Mucosa of rectum (tissue), 2 donors: ENCODE measurements around the gene IGLON5.

Experiments
- H3K27ac ChIP-seq, 2 donors: one replicate each; pipeline ENCODE4 v1.7.0; 2013; ENCODE audit warnings: inconsistent platforms in 2 of 2, low read depth in 2 of 2, low read length in 2 of 2
- H3K27me3 ChIP-seq, 2 donors: one replicate each; pipeline ENCODE4 v1.7.0; 2013; ENCODE audit warnings: low read length in 2 of 2; ENCODE audit not compliant: control insufficient read depth in 2 of 2, insufficient read depth in 2 of 2
- H3K36me3 ChIP-seq, 2 donors: one replicate each; pipeline ENCODE4 v1.7.0; 2013; ENCODE audit warnings: low read length in 2 of 2; ENCODE audit not compliant: control insufficient read depth in 2 of 2, insufficient read depth in 2 of 2
- H3K4me1 ChIP-seq, 2 donors: one replicate each; pipeline ENCODE4 v1.7.0; 2013; ENCODE audit warnings: low read length in 2 of 2, mild to moderate bottlenecking in 1 of 2; ENCODE audit not compliant: control insufficient read depth in 2 of 2, insufficient read depth in 2 of 2
- H3K4me3 ChIP-seq, 2 donors: one replicate each; pipeline ENCODE4 v1.7.0; 2013; ENCODE audit warnings: low read length in 2 of 2
- H3K9ac ChIP-seq, 2 donors: one replicate each; pipeline ENCODE4 v1.7.0; 2013; ENCODE audit warnings: low read length in 2 of 2, low read depth in 1 of 2, mild to moderate bottlenecking in 1 of 2
- H3K9me3 ChIP-seq, 2 donors: one replicate each; pipeline ENCODE4 v1.7.0; 2013; ENCODE audit warnings: low read length in 2 of 2; ENCODE audit not compliant: control insufficient read depth in 2 of 2
- donor health status: healthy.
- donor health status: Normal muscosa, but diverticular disease.

The IGLON5 gene

GRCh38 chr19:51317968-51318367 lies 6.5 kb downstream of the IGLON5 start:
- Histone ChIP-seq H3K27ac (no peak overlapping the region), H3K4me3 (no peak overlapping the region), H3K9ac (no peak overlapping the region), H3K36me3 (no peaks in the 10 kb centered on the region), H3K4me1 (no peaks in the 10 kb centered on the region), H3K27me3 (peaks cover 3 to 5% of the 10 kb centered on the region in 2 donors), H3K9me3 (no peaks in the 10 kb centered on the region)

GRCh38 chr19:51318687-51319648 lies 7.5 kb downstream of the IGLON5 start:
- Histone ChIP-seq H3K4me1 (no peaks in the 10 kb centered on the region), H3K27ac (no peak overlapping the region), H3K9ac (no peak overlapping the region), H3K36me3 (no peaks in the 10 kb centered on the region), H3K27me3 (peaks cover 0 to 2% of the 10 kb centered on the region in 2 donors), H3K4me3 (no peak overlapping the region), H3K9me3 (no peaks in the 10 kb centered on the region)

- Histone ChIP-seq H3K4me1 (no peaks in the 10 kb centered on the region), H3K9me3 (no peaks in the 10 kb centered on the region), H3K27me3 (peaks cover 0 to 2% of the 10 kb centered on the region in 2 donors), H3K4me3 (no peak overlapping the region), H3K27ac (no peak overlapping the region), H3K9ac (no peak overlapping the region), H3K36me3 (no peaks in the 10 kb centered on the region)
Observed at GRCh38 chr19:51319649-51320279, 8.3 kb downstream of the IGLON5 start.

GRCh38 chr19:51320280-51320657 lies 8.8 kb downstream of the IGLON5 start:
- no peak overlapping the region for H3K27ac ChIP-seq
- no peaks in the 10 kb centered on the region for H3K4me1 ChIP-seq
- no peaks in the 10 kb centered on the region for H3K9me3 ChIP-seq
- H3K27me3 ChIP-seq: no peaks in the 10 kb centered on the region
- no peak overlapping the region for H3K4me3 ChIP-seq
- H3K36me3 ChIP-seq: no peaks in the 10 kb centered on the region
- H3K9ac ChIP-seq: no peak overlapping the region

- no peaks in the 10 kb centered on the region for H3K9me3 ChIP-seq
- H3K4me3 ChIP-seq: no peak overlapping the region
- no peak overlapping the region for H3K27ac ChIP-seq
- H3K27me3 ChIP-seq: peaks cover 0 to 1% of the 10 kb centered on the region in 2 donors
- no peaks in the 10 kb centered on the region for H3K36me3 ChIP-seq
- no peak overlapping the region for H3K9ac ChIP-seq
- H3K4me1 ChIP-seq: no peaks in the 10 kb centered on the region
Observed at GRCh38 chr19:51321799-51322198, 10.4 kb downstream of the IGLON5 start.

GRCh38 chr19:51323481-51324166 lies 12.2 kb downstream of the IGLON5 start:
- Histone ChIP-seq H3K9ac (no peak overlapping the region), H3K27ac (no peak overlapping the region), H3K4me3 (no peak overlapping the region), H3K36me3 (no peaks in the 10 kb centered on the region), H3K27me3 (peaks cover 6% of the 10 kb centered on the region in 2 donors), H3K9me3 (no peaks in the 10 kb centered on the region), H3K4me1 (peaks cover 0 to 4% of the 10 kb centered on the region in 2 donors)

GRCh38 chr19:51324167-51324481 lies 12.7 kb downstream of the IGLON5 start:
- H3K36me3 ChIP-seq: no peaks in the 10 kb centered on the region
- peaks cover 0 to 4% of the 10 kb centered on the region in 2 donors for H3K4me1 ChIP-seq
- H3K4me3 ChIP-seq: no peak overlapping the region
- no peak overlapping the region for H3K27ac ChIP-seq
- H3K9me3 ChIP-seq: no peaks in the 10 kb centered on the region
- peaks cover 6 to 8% of the 10 kb centered on the region in 2 donors for H3K27me3 ChIP-seq
- no peak overlapping the region for H3K9ac ChIP-seq

- Histone ChIP-seq H3K4me3 (no peak overlapping the region), H3K27ac (no peak overlapping the region), H3K36me3 (no peaks in the 10 kb centered on the region), H3K9me3 (no peaks in the 10 kb centered on the region), H3K4me1 (peaks cover 0 to 4% of the 10 kb centered on the region in 2 donors), H3K9ac (no peak overlapping the region), H3K27me3 (peaks cover 6 to 8% of the 10 kb centered on the region in 2 donors)
Observed at GRCh38 chr19:51325161-51325976, 13.9 kb downstream of the IGLON5 start.

- no peak overlapping the region for H3K4me3 ChIP-seq
- peaks cover 6 to 8% of the 10 kb centered on the region in 2 donors for H3K27me3 ChIP-seq
- no peak overlapping the region for H3K27ac ChIP-seq
- peaks cover 0 to 4% of the 10 kb centered on the region in 2 donors for H3K4me1 ChIP-seq
- H3K9me3 ChIP-seq: no peaks in the 10 kb centered on the region
- H3K9ac ChIP-seq: no peak overlapping the region
- no peaks in the 10 kb centered on the region for H3K36me3 ChIP-seq
Observed at GRCh38 chr19:51326216-51327065, 15.0 kb downstream of the IGLON5 start.
